ENCODE data around the gene TAL1.

The TAL1 gene

GRCh38 chr1:47235806-47236205 is 3.8 kb upstream of the TAL1 start:
- Mint-ChIP-seq H3K27ac (no peak overlapping the region), H3K4me3 (no peak overlapping the region), H3K9me3 (no peaks in the 10 kb centered on the region), H3K4me1 (ENCODE audit: low read depth) (peaks cover 21% of the 10 kb centered on the region), H3K27me3 (peaks cover 76% of the 10 kb centered on the region), H3K36me3 (ENCODE audit: low read depth) (no peaks in the 10 kb centered on the region)
- no peak for DNase-seq

- Mint-ChIP-seq H3K27ac (no peak overlapping the region), H3K36me3 (ENCODE audit: low read depth) (no peaks in the 10 kb centered on the region), H3K4me3 (no peak overlapping the region), H3K27me3 (peaks cover 81% of the 10 kb centered on the region), H3K9me3 (no peaks in the 10 kb centered on the region), H3K4me1 (ENCODE audit: low read depth) (peaks cover 26% of the 10 kb centered on the region)
- DNase-seq: no peak
These were observed 3.2 kb upstream of the TAL1 start for GRCh38 chr1:47235241-47235681.

GRCh38 chr1:47233186-47233585 is 1.2 kb upstream of the TAL1 start:
- Mint-ChIP-seq H3K4me3 (no peak overlapping the region), H3K9me3 (no peaks in the 10 kb centered on the region), H3K4me1 (ENCODE audit: low read depth) (peaks cover 32% of the 10 kb centered on the region), H3K27me3 (peaks cover 89% of the 10 kb centered on the region), H3K27ac (no peak overlapping the region), H3K36me3 (ENCODE audit: low read depth) (no peaks in the 10 kb centered on the region)
- no peak for DNase-seq

GRCh38 chr1:47231301-47232186 is 481 bp downstream of the TAL1 start:
- H3K4me1 Mint-ChIP-seq (ENCODE audit: low read depth): peaks cover 32% of the 10 kb centered on the region
- DNase-seq: peak; percentile 63

GRCh38 chr1:47230692-47231300 is 1.2 kb downstream of the TAL1 start:
- no peaks in the 10 kb centered on the region for H3K9me3 Mint-ChIP-seq
- peak overlapping the region; percentile 35 for H3K4me3 Mint-ChIP-seq
- no peak overlapping the region for H3K27ac Mint-ChIP-seq
- DNase-seq: peak; percentile 55
- H3K4me1 Mint-ChIP-seq (ENCODE audit: low read depth): peaks cover 35% of the 10 kb centered on the region
- peaks cover 98% of the 10 kb centered on the region for H3K27me3 Mint-ChIP-seq
- H3K36me3 Mint-ChIP-seq (ENCODE audit: low read depth): no peaks in the 10 kb centered on the region

More at GRCh38 chr1:47231301-47232186, 481 bp downstream of the TAL1 start:
- Mint-ChIP-seq H3K4me3 (peak overlapping the region; percentile 67), H3K27me3 (peaks cover 97% of the 10 kb centered on the region), H3K9me3 (no peaks in the 10 kb centered on the region), H3K36me3 (ENCODE audit: low read depth) (no peaks in the 10 kb centered on the region), H3K27ac (peak overlapping the region; percentile 6)

- H3K27ac Mint-ChIP-seq: no peak overlapping the region
- H3K4me3 Mint-ChIP-seq: peak overlapping the region; percentile 35
- H3K36me3 Mint-ChIP-seq (ENCODE audit: low read depth): no peaks in the 10 kb centered on the region
- DNase-seq: no peak
- peaks cover 36% of the 10 kb centered on the region for H3K4me1 Mint-ChIP-seq (ENCODE audit: low read depth)
- H3K27me3 Mint-ChIP-seq: peaks cover 93% of the 10 kb centered on the region
- no peaks in the 10 kb centered on the region for H3K9me3 Mint-ChIP-seq
These were observed 1.9 kb downstream of the TAL1 start for GRCh38 chr1:47229886-47230691.

- no peaks in the 10 kb centered on the region for H3K36me3 Mint-ChIP-seq (ENCODE audit: low read depth)
These were observed 2.8 kb downstream of the TAL1 start for GRCh38 chr1:47229031-47229885.

GRCh38 chr1:47228644-47229030 is 3.4 kb downstream of the TAL1 start:
- DNase-seq: no peak
- Mint-ChIP-seq H3K27me3 (peaks cover 79% of the 10 kb centered on the region), H3K9me3 (no peaks in the 10 kb centered on the region), H3K4me3 (no peak overlapping the region), H3K36me3 (ENCODE audit: low read depth) (no peaks in the 10 kb centered on the region), H3K4me1 (ENCODE audit: low read depth) (peaks cover 36% of the 10 kb centered on the region), H3K27ac (no peak overlapping the region)

More at GRCh38 chr1:47229031-47229885, 2.8 kb downstream of the TAL1 start:
- DNase-seq: no peak
- H3K4me3 Mint-ChIP-seq: no peak overlapping the region
- H3K27me3 Mint-ChIP-seq: peaks cover 85% of the 10 kb centered on the region
- H3K9me3 Mint-ChIP-seq: no peaks in the 10 kb centered on the region
- no peak overlapping the region for H3K27ac Mint-ChIP-seq
- H3K4me1 Mint-ChIP-seq (ENCODE audit: low read depth): peaks cover 36% of the 10 kb centered on the region

GRCh38 chr1:47227341-47228232 is 4.4 kb downstream of the TAL1 start:
- Mint-ChIP-seq H3K36me3 (ENCODE audit: low read depth) (no peaks in the 10 kb centered on the region), H3K27me3 (peaks cover 68% of the 10 kb centered on the region), H3K4me1 (ENCODE audit: low read depth) (peaks cover 35% of the 10 kb centered on the region), H3K9me3 (no peaks in the 10 kb centered on the region), H3K4me3 (no peak overlapping the region), H3K27ac (no peak overlapping the region)
- no peak for DNase-seq

DNA sequence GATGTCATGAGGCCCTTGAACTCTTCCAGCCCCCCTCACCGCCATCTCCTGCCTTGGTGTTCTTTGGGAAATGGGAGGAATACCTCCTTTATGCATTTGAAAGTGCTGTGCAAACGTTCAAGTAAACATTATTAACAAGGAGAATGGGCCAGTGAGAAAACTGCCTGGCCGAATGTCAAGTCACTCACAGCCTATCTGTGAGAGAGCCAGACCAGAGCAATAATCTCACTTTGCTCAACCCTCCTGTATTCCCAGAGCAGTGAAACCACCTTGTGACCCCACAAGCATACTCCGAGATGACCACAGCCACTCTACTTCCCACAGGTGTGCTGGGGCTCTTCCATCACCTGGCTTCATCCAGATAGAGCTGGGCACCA is 5.2 kb downstream of the TAL1 start:
- Mint-ChIP-seq H3K27me3 (peaks cover 63% of the 10 kb centered on the region), H3K9me3 (no peaks in the 10 kb centered on the region), H3K27ac (no peak overlapping the region), H3K4me1 (ENCODE audit: low read depth) (peaks cover 31% of the 10 kb centered on the region), H3K36me3 (ENCODE audit: low read depth) (no peaks in the 10 kb centered on the region), H3K4me3 (no peak overlapping the region)
- no peak for DNase-seq

GRCh38 chr1:47226121-47226838 is 5.7 kb downstream of the TAL1 start:
- Mint-ChIP-seq H3K4me1 (ENCODE audit: low read depth) (peaks cover 26% of the 10 kb centered on the region), H3K9me3 (no peaks in the 10 kb centered on the region), H3K27me3 (peaks cover 57% of the 10 kb centered on the region), H3K4me3 (no peak overlapping the region), H3K36me3 (ENCODE audit: low read depth) (no peaks in the 10 kb centered on the region), H3K27ac (no peak overlapping the region)
- no peak for DNase-seq

DNA sequence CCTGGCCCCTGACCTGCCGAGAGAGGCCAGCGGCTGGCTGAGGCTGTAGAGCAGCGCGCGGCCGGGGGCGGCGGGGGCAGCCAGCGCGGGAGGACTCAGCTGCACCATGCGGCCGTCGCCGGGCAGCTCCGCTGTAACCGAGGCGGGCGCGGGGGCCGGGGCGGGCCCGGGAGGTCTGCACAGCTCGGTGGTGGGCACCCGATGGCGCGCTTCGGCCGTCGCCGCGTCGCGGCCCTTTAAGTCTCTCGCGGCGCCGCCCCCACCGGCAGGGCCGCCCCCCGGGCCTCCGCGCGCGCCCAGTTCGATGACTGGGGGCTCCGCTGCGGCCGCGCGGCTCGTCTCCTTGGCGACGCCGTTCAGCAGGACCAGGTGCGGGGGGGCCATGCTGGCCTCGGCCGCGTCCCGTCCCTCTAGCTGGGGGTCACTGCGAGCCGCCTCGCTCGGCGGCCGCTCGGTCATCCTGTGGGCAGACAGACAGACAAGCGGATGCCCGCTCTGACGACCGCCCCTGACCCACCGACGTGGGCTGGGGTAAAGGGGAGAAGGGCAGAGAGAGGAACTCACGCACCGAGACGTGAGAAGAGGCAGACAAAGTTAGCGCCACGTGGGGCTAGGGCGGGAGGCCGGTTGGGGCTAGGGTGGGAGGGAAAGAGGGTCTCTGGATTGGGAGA is 6.5 kb downstream of the TAL1 start:
- Mint-ChIP-seq H3K9me3 (no peaks in the 10 kb centered on the region), H3K4me3 (no peak overlapping the region), H3K27ac (no peak overlapping the region), H3K4me1 (ENCODE audit: low read depth) (peaks cover 20% of the 10 kb centered on the region), H3K36me3 (ENCODE audit: low read depth) (no peaks in the 10 kb centered on the region), H3K27me3 (peaks cover 54% of the 10 kb centered on the region)
- no peak for DNase-seq

Measured in activated T-cell treated with anti-CD3 and anti-CD28 coated beads, Interleukin-2, amount 50 U/mL, for 24 hours (primary cell).